Liver (tissue), 3 donors: ENCODE results near the gene GIPC2.

ENCODE experiments used
- FOXA2 ChIP-seq: IDR thresholded peaks from 2 replicates; pipeline ENCODE4 v1.6.1; 2016; ENCODE audit warnings: antibody characterized with exemption
- GABPA ChIP-seq, 2 donors: IDR thresholded peaks in 1 of 2; conservative IDR thresholded peaks in 1 of 2; 2 replicates each; pipeline ENCODE4 v1.6.1; 2016; ENCODE audit warnings: antibody characterized with exemption in 2 of 2, mild to moderate bottlenecking in 1 of 2, moderate library complexity in 1 of 2
- NR2F2 ChIP-seq: IDR thresholded peaks from 2 replicates; pipeline ENCODE4 v1.6.1; 2016; ENCODE audit warnings: antibody characterized with exemption
- TF ChIP-seq, protein P1 (sequence below): fragments of 150-350 bp; IDR thresholded peaks from 2 replicates; pipeline ENCODE4 v1.5.1; 2017; ENCODE audit warnings: improper control_type of control experiment, low read depth, low read length; ENCODE audit not compliant: missing input control
- TF ChIP-seq, protein P2 (sequence below): IDR thresholded peaks from 2 replicates; pipeline ENCODE4 v1.6.1; 2016; ENCODE audit warnings: antibody characterized with exemption
- TF ChIP-seq, protein P3 (sequence below): IDR thresholded peaks from 2 replicates; pipeline ENCODE4 v1.6.1; 2016; ENCODE audit warnings: antibody characterized with exemption, mild to moderate bottlenecking
- TF ChIP-seq, protein P4 (sequence below): IDR thresholded peaks from 2 replicates; pipeline ENCODE4 v1.6.1; 2016; ENCODE audit warnings: antibody characterized with exemption
- TF ChIP-seq, protein P5 (sequence below): IDR thresholded peaks from 2 replicates; pipeline ENCODE4 v1.6.1; 2016; ENCODE audit warnings: antibody characterized with exemption
- donor health status: healthy.
- donor health status: healthy.

DNA sequence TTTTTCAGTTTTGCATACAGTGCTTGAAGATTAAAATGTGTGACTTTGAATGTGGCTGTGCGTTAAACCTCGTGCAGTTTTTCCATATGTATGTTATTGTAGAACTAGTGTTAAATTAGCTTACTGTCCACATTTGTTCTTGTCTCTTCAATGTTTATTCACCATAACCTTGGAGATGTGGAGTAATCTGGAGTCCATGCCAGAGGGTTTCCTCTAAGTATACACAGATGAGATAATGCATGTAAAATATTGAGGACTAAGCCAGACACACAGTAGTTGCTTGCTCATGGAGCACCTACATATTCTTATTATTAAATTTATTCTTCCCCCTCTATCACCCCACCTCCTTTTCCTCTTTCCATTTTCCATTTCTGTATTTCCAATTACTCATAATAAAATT, 7.7 kb upstream of the GIPC2 start:
- TF ChIP-seq GABPA (IDR thresholded peaks at IDR 0.05 in 1 of 2, conservative IDR thresholded peaks at IDR 0.05 in 1 of 2) (no peak), FOXA2 (no peak), NR2F2 (no peak)
- TF ChIP-seq, protein P1, sequence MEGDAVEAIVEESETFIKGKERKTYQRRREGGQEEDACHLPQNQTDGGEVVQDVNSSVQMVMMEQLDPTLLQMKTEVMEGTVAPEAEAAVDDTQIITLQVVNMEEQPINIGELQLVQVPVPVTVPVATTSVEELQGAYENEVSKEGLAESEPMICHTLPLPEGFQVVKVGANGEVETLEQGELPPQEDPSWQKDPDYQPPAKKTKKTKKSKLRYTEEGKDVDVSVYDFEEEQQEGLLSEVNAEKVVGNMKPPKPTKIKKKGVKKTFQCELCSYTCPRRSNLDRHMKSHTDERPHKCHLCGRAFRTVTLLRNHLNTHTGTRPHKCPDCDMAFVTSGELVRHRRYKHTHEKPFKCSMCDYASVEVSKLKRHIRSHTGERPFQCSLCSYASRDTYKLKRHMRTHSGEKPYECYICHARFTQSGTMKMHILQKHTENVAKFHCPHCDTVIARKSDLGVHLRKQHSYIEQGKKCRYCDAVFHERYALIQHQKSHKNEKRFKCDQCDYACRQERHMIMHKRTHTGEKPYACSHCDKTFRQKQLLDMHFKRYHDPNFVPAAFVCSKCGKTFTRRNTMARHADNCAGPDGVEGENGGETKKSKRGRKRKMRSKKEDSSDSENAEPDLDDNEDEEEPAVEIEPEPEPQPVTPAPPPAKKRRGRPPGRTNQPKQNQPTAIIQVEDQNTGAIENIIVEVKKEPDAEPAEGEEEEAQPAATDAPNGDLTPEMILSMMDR = no peak
- TF ChIP-seq, protein P2, sequence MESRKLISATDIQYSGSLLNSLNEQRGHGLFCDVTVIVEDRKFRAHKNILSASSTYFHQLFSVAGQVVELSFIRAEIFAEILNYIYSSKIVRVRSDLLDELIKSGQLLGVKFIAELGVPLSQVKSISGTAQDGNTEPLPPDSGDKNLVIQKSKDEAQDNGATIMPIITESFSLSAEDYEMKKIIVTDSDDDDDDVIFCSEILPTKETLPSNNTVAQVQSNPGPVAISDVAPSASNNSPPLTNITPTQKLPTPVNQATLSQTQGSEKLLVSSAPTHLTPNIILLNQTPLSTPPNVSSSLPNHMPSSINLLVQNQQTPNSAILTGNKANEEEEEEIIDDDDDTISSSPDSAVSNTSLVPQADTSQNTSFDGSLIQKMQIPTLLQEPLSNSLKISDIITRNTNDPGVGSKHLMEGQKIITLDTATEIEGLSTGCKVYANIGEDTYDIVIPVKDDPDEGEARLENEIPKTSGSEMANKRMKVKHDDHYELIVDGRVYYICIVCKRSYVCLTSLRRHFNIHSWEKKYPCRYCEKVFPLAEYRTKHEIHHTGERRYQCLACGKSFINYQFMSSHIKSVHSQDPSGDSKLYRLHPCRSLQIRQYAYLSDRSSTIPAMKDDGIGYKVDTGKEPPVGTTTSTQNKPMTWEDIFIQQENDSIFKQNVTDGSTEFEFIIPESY = no peak
- TF ChIP-seq, protein P3, sequence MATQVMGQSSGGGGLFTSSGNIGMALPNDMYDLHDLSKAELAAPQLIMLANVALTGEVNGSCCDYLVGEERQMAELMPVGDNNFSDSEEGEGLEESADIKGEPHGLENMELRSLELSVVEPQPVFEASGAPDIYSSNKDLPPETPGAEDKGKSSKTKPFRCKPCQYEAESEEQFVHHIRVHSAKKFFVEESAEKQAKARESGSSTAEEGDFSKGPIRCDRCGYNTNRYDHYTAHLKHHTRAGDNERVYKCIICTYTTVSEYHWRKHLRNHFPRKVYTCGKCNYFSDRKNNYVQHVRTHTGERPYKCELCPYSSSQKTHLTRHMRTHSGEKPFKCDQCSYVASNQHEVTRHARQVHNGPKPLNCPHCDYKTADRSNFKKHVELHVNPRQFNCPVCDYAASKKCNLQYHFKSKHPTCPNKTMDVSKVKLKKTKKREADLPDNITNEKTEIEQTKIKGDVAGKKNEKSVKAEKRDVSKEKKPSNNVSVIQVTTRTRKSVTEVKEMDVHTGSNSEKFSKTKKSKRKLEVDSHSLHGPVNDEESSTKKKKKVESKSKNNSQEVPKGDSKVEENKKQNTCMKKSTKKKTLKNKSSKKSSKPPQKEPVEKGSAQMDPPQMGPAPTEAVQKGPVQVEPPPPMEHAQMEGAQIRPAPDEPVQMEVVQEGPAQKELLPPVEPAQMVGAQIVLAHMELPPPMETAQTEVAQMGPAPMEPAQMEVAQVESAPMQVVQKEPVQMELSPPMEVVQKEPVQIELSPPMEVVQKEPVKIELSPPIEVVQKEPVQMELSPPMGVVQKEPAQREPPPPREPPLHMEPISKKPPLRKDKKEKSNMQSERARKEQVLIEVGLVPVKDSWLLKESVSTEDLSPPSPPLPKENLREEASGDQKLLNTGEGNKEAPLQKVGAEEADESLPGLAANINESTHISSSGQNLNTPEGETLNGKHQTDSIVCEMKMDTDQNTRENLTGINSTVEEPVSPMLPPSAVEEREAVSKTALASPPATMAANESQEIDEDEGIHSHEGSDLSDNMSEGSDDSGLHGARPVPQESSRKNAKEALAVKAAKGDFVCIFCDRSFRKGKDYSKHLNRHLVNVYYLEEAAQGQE = no peak
- TF ChIP-seq, protein P4, sequence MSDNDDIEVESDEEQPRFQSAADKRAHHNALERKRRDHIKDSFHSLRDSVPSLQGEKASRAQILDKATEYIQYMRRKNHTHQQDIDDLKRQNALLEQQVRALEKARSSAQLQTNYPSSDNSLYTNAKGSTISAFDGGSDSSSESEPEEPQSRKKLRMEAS = no peak
- TF ChIP-seq, protein P5, sequence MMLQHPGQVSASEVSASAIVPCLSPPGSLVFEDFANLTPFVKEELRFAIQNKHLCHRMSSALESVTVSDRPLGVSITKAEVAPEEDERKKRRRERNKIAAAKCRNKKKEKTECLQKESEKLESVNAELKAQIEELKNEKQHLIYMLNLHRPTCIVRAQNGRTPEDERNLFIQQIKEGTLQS = no peak
